Measurements from ENCODE around the gene ZNF17.

Gene ZNF17

DNA sequence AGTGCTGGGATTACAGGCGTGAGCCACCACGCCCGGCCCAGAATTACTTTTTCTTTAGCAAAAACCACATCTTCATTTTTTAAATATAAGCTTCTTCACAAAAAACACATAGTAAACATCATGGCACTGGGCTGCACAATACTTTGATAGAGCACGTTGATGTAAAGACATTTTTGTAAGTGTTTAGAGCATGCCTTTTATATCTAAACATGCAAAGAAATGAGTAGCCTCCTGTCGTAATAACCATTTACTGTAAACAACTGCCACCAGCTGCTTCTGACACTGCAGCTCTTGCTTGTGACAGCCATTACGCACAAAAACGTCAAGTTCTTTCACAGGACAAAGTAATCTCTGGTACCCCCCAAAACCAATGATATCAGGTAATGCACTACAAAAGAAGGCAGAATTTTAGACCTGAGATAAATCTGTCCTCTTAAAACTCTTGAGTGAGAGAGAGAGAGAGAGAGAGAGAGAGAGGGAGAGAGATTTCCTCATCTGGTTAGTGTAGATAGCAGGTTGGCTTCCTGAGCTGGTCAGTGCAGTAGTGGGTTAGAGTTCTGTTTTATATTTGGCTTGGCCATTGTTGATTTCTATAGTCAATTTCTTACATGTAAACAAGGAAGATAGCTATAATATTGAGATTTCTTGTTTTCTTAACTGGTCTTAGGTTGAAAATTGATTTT is 28.0 kb upstream of the ZNF17 start:
- Histone ChIP-seq H3K9ac (ENCODE audit: low read depth, low read length) (no peak overlapping the region), H3K4me3 (ENCODE audit: low read length) (no peak overlapping the region), H3K27ac (ENCODE audit: low read length) (no peak overlapping the region), H3K27me3 (ENCODE audit: insufficient read depth, low read length) (no peaks in the 10 kb centered on the region), H3K4me1 (ENCODE audit: insufficient read depth, low read length) (no peaks in the 10 kb centered on the region), H3K36me3 (ENCODE audit: insufficient read depth, low read depth, low read length) (peaks cover 6% of the 10 kb centered on the region; the same call in 1 of the 2 replicates), H3K9me3 (ENCODE audit: insufficient read depth, low read depth, low read length) (peaks cover 22% of the 10 kb centered on the region)

DNA sequence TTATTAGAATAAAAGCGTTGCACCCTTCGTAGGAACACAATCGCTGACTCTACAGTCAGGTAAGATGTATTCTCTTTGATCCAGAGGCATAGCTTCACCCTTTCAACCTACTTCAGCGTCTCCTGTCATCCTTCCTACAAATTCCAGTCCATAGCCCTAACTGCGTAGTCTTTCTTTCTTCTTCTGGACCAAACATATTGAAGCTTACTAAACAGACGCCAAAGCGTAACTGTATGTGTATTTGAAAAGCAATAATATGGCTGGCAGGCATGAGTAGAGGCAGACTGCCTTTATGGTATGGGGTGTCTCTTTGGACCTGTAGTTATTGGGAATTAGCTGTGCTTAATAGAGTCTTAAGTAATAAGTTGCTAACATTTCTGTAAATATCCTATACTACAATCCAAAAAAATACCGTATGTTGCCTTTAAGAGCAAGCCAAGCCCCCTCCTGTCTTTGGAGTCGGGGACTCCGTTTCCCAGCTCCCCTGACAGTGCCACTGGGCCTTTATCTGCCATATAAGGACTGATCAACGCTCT is 21.7 kb upstream of the ZNF17 start:
- H3K4me1 ChIP-seq (ENCODE audit: insufficient read depth, low read length) = no peaks in the 10 kb centered on the region
- peak overlapping the region; percentile 36; the same call in 1 of the 2 replicates for H3K9ac ChIP-seq (ENCODE audit: low read depth, low read length)
- no peaks in the 10 kb centered on the region for H3K9me3 ChIP-seq (ENCODE audit: insufficient read depth, low read depth, low read length)
- peak overlapping the region; percentile 26 for H3K27ac ChIP-seq (ENCODE audit: low read length)
- H3K4me3 ChIP-seq (ENCODE audit: low read length) = peak overlapping the region; percentile 53
- no peaks in the 10 kb centered on the region for H3K27me3 ChIP-seq (ENCODE audit: insufficient read depth, low read length)
- peaks cover 1% of the 10 kb centered on the region; the same call in 1 of the 2 replicates for H3K36me3 ChIP-seq (ENCODE audit: insufficient read depth, low read depth, low read length)

DNA sequence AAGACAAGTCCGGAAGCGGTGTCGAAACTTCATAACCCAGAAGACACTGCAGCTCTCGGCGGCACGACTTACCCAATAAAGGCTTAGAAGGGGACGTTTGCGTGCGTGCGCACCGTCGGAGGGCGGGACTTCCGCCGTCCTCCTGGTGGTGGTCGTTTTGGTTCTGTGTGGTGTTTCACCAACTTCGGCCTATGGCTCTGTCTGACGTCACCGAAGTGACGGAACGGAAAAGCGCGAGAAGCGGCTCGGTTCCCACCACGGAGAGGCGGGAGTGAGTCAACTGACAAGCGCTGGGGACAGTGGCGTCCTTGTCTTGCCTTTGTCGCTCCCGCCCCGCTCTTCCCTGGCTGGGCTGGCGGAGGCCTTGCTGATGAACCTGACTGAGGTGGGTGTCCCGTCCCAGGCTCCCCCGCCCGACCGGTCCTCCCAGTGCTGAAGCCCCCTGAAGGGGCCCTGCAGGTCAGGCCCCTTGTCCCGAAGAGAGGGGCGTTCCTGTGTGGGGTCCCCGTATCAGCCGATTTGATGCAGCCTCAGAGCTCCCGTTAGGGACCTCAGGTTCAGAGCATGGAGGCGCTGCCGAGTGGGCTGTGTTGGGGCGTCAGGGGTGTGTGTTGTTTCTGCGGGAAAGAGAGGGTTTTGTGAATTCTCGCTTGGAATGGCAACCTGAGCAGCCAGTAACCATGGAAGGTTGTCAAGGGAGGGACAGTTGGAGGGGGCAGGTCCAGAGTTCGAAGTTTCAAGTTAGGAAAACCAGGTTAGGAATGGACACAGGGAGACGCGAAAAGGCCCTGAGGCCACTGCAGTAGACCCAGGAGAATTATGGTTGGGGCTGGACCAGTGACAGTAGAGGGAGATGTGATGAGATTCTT is 21.0 kb upstream of the ZNF17 start, which contains the start of gene ZNF548:
TSS of gene ZNF548 (plus strand) at position 125 of the 869 bp plus-strand sequence. CDS start at position 371, 246 bp downstream.
- no peaks in the 10 kb centered on the region for H3K27me3 ChIP-seq (ENCODE audit: insufficient read depth, low read length)
- no peaks in the 10 kb centered on the region for H3K4me1 ChIP-seq (ENCODE audit: insufficient read depth, low read length)
- peaks cover 4% of the 10 kb centered on the region; the same call in 1 of the 2 replicates for H3K36me3 ChIP-seq (ENCODE audit: insufficient read depth, low read depth, low read length)
- H3K4me3 ChIP-seq (ENCODE audit: low read length) = peak within 1 kb of the TSS; percentile 92
- peak within 1 kb of the TSS; percentile 26 for H3K27ac ChIP-seq (ENCODE audit: low read length)
- peak within 1 kb of the TSS; percentile 88 for H3K9ac ChIP-seq (ENCODE audit: low read depth, low read length)
- no peaks in the 10 kb centered on the region for H3K9me3 ChIP-seq (ENCODE audit: insufficient read depth, low read depth, low read length)

DNA sequence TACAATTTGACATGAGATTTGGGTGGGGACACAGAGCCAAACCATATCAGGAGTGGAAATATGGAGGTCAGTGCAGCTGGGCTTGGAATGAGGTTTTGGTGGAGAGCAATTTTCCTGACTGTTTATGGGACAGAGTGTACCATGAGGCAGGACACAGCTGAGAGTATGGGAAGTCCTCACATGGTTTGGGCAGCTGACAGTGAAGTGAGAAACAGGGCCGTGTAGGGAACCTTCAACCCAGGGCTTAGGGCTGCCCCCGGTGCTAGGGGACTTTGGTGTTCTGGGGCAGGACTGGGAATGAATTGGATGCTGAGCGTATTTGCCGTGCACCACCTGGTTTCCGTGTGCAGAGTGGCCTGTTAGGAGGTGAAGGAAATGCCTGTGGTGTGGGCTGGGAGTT is 15.3 kb upstream of the ZNF17 start:
- H3K4me1 ChIP-seq (ENCODE audit: insufficient read depth, low read length) = no peaks in the 10 kb centered on the region
- H3K36me3 ChIP-seq (ENCODE audit: insufficient read depth, low read depth, low read length) = peaks cover 27% of the 10 kb centered on the region
- H3K9me3 ChIP-seq (ENCODE audit: insufficient read depth, low read depth, low read length) = peaks cover 9% of the 10 kb centered on the region
- H3K27me3 ChIP-seq (ENCODE audit: insufficient read depth, low read length) = no peaks in the 10 kb centered on the region
- no peak overlapping the region for H3K27ac ChIP-seq (ENCODE audit: low read length)
- no peak overlapping the region for H3K9ac ChIP-seq (ENCODE audit: low read depth, low read length)
- no peak overlapping the region for H3K4me3 ChIP-seq (ENCODE audit: low read length)

DNA sequence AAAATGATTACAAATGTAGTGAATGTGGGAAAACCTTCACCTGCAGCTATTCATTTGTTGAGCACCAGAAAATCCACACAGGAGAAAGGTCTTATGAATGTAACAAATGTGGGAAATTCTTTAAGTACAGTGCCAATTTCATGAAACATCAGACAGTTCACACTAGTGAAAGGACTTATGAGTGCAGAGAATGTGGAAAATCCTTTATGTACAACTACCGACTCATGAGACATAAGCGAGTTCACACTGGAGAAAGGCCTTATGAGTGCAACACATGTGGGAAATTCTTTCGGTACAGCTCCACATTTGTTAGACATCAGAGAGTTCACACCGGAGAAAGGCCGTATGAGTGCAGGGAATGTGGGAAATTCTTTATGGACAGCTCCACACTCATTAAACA is 12.1 kb upstream of the ZNF17 start:
- peaks cover 27% of the 10 kb centered on the region for H3K36me3 ChIP-seq (ENCODE audit: insufficient read depth, low read depth, low read length)
- no peak overlapping the region for H3K9ac ChIP-seq (ENCODE audit: low read depth, low read length)
- H3K9me3 ChIP-seq (ENCODE audit: insufficient read depth, low read depth, low read length) = peaks cover 20% of the 10 kb centered on the region
- H3K27ac ChIP-seq (ENCODE audit: low read length) = no peak overlapping the region
- no peaks in the 10 kb centered on the region for H3K4me1 ChIP-seq (ENCODE audit: insufficient read depth, low read length)
- no peaks in the 10 kb centered on the region for H3K27me3 ChIP-seq (ENCODE audit: insufficient read depth, low read length)
- no peak overlapping the region for H3K4me3 ChIP-seq (ENCODE audit: low read length)

DNA sequence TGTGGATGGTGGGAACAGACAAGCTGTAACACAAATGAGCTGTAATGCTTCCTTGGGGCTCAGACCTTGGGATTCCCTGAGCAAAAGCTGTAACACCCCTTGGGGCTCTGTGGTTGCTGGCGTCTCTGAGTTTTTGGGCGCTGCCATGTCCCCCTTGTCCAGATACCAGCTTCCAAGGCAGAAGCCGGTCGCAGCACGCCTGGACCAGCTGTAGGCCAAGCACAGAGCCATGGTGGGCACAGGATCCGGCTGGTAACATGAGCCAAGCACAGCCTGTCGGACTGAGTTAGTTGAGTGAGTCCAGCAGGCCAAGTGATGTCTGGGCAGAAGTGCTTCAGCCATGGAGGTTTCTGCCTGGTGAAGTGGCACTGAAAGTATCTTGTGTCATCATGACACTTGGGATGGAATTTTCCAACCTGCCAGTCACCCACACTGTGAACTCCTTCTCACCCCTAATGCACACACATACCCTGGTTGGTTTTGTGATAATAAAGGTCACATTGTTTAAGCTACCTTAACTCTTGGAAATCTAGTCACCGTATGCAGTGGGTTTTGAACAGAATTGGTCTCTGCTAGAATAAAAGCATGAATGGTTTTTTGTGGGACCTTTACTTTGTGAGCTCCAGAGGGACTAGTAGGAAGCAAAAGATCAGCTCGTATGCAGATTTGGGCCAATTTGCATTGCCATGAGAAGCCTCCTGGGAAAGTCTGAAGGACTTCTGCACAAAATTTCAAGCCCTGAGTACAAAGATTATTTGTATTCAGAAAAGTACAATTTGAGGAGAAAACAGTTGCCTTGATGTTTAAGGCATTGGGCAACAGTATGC is 7.0 kb upstream of the ZNF17 start:
- no peak overlapping the region for H3K27ac ChIP-seq (ENCODE audit: low read length)
- H3K4me1 ChIP-seq (ENCODE audit: insufficient read depth, low read length) = no peaks in the 10 kb centered on the region
- H3K9me3 ChIP-seq (ENCODE audit: insufficient read depth, low read depth, low read length) = peaks cover 14% of the 10 kb centered on the region; the same call in 1 of the 2 replicates
- no peak overlapping the region for H3K4me3 ChIP-seq (ENCODE audit: low read length)
- peaks cover 9% of the 10 kb centered on the region for H3K36me3 ChIP-seq (ENCODE audit: insufficient read depth, low read depth, low read length)
- no peaks in the 10 kb centered on the region for H3K27me3 ChIP-seq (ENCODE audit: insufficient read depth, low read length)
- H3K9ac ChIP-seq (ENCODE audit: low read depth, low read length) = no peak overlapping the region

DNA sequence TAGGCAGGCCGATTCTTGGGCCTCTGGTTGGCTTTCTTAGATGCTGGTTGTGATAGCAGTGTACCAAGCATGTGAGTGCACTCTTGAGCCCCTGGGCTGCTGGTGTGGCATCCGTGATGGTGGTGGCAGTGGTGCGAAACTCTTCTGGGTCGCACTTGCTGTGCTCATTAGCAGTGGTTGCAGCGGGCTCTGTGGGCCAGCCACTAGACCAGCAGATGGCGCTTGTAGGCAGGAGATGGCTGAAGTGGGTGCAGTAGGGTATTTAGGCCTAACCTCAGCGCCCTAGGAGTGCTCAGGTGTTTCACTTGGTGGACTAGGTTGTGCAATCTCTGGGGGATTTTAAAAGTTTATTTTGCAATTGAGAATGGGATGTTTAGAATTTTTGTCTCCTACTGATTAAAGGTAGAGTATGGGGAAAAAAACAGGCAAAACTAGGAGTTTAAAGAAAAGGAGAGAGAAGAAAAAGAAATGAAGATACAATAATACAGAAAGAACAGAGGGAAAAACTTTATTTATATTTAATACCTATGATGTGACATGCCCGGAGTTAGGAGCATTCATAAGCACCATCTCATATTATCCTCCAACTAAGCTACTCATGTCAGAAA is 4.3 kb upstream of the ZNF17 start:
- Histone ChIP-seq H3K9ac (ENCODE audit: low read depth, low read length) (no peak overlapping the region), H3K27ac (ENCODE audit: low read length) (no peak overlapping the region), H3K36me3 (ENCODE audit: insufficient read depth, low read depth, low read length) (no peaks in the 10 kb centered on the region), H3K4me3 (ENCODE audit: low read length) (no peak overlapping the region), H3K27me3 (ENCODE audit: insufficient read depth, low read length) (no peaks in the 10 kb centered on the region), H3K4me1 (ENCODE audit: insufficient read depth, low read length) (no peaks in the 10 kb centered on the region), H3K9me3 (ENCODE audit: insufficient read depth, low read depth, low read length) (peaks cover 11% of the 10 kb centered on the region; the same call in 1 of the 2 replicates)

DNA sequence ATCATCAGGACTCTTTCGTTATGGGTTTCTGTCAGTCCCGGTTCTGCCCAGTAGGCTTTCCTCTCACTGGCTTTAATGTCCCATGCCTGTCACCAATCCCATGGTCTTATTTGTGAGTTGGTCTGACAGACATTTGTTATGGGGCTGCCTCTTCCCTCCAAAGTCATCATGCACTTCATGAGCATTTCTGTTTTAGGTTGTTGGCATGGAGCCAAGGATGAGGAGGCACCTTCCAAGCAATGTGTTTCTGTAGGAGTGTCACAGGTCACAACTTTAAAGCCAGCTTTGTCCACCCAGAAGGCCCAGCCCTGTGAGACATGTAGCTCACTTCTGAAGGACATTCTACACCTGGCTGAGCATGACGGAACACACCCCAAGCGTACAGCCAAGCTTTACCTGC is 8.5 kb downstream of the ZNF17 start:
- Histone ChIP-seq H3K27ac (ENCODE audit: low read length) (no peak overlapping the region), H3K27me3 (ENCODE audit: insufficient read depth, low read length) (no peaks in the 10 kb centered on the region), H3K9me3 (ENCODE audit: insufficient read depth, low read depth, low read length) (no peaks in the 10 kb centered on the region), H3K36me3 (ENCODE audit: insufficient read depth, low read depth, low read length) (peaks cover 35% of the 10 kb centered on the region), H3K4me3 (ENCODE audit: low read length) (no peak overlapping the region), H3K9ac (ENCODE audit: low read depth, low read length) (no peak overlapping the region), H3K4me1 (ENCODE audit: insufficient read depth, low read length) (no peaks in the 10 kb centered on the region)

DNA sequence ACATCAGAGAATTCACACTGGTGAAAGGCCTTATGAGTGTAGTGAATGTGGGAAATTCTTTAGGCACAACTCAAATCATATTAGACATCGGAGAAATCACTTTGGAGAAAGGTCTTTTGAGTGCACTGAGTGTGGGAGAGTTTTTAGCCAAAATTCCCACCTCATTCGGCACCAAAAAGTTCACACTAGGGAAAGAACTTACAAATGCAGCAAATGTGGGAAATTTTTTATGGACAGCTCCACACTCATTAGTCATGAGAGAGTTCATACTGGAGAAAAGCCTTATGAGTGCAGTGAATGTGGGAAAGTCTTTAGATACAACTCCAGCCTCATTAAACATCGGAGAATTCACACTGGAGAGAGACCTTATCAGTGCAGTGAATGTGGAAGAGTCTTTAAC is 10.1 kb downstream of the ZNF17 start:
- Histone ChIP-seq H3K4me1 (ENCODE audit: insufficient read depth, low read length) (no peaks in the 10 kb centered on the region), H3K9me3 (ENCODE audit: insufficient read depth, low read depth, low read length) (no peaks in the 10 kb centered on the region), H3K27me3 (ENCODE audit: insufficient read depth, low read length) (no peaks in the 10 kb centered on the region), H3K36me3 (ENCODE audit: insufficient read depth, low read depth, low read length) (peaks cover 35% of the 10 kb centered on the region), H3K9ac (ENCODE audit: low read depth, low read length) (no peak overlapping the region), H3K4me3 (ENCODE audit: low read length) (no peak overlapping the region), H3K27ac (ENCODE audit: low read length) (no peak overlapping the region)

DNA sequence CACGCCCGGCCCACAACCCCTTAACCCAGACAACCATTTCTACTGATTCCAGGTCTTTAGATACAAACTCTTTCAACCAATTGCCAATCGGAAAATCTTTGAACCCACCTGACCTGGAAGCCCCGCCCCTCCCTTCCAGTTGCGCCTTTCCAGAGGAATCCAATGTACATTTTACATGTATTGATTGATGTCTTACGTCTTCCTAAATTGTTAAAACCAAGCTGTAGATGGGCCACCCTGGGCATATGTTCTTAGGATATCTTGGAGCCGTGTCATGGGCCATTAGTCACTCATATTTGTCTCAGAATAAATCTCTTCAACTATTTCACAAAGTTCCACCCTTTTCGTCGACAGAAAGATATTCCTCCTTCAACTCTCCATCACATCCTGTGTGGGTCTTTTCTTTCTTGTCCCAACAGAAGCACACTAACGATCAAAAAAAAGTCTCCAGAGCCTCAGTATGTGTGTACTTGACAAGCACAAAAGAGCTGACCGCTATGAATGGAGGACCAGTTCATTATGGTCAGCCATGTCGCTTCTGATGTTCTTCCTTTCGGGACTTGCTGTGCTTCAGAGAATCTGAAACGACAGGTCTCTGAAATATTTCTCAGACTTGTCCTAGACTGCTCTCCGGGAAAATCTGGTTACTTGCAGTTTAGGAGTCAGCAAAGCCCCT is 23.6 kb downstream of the ZNF17 start:
- Histone ChIP-seq H3K27me3 (ENCODE audit: insufficient read depth, low read length) (no peaks in the 10 kb centered on the region), H3K9me3 (ENCODE audit: insufficient read depth, low read depth, low read length) (no peaks in the 10 kb centered on the region), H3K4me1 (ENCODE audit: insufficient read depth, low read length) (no peaks in the 10 kb centered on the region), H3K27ac (ENCODE audit: low read length) (peak overlapping the region; percentile 22), H3K9ac (ENCODE audit: low read depth, low read length) (peak overlapping the region; percentile 79), H3K4me3 (ENCODE audit: low read length) (peak overlapping the region; percentile 82), H3K36me3 (ENCODE audit: insufficient read depth, low read depth, low read length) (peaks cover 18% of the 10 kb centered on the region; the same call in 1 of the 2 replicates)
